ENCODE data around the gene TNFRSF12A.

Gene TNFRSF12A

DNA sequence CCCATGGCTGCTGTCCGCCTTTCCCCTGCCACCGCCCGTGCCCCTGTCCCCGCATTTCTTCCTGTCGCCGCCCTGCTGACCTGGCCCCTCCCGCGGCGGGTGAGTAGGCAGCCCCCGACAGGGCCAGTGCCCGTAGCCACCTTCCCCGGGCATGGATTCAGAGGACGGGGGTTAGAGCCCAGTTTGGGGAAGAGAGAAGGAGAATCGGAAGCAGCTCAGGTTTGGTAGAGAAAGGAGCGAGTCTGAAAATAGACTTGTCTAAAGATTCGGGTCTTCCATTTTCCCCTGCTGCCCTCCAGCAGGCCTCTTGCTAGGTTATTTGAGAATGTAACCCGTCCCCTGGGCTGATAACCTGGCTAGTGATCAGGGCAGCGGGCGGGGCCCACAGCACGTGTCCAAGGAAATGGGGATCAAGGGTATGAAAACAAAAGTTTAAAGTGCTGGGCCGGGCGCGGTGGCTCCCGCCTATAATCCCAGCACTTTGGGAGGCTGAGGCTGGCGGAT lies 15.3 kb upstream of the TNFRSF12A start:
- Histone ChIP-seq H3K4me3 (ENCODE audit: low read length) (no peak overlapping the region), H3K4me1 (ENCODE audit: control insufficient read depth, insufficient read depth, low read length) (no peaks in the 10 kb centered on the region), H3K9me3 (replicated peaks; ENCODE audit: low read length) (no peaks in the 10 kb centered on the region), H3K36me3 (ENCODE audit: insufficient read depth, low read length) (no peaks in the 10 kb centered on the region), H3K4me2 (ENCODE audit: low read length) (peak overlapping the region; percentile 59), H3K9ac (ENCODE audit: low read depth, low read length) (no peak overlapping the region), H3K27me3 (ENCODE audit: control insufficient read depth, insufficient read depth, low read length) (peaks cover 20% of the 10 kb centered on the region)

DNA sequence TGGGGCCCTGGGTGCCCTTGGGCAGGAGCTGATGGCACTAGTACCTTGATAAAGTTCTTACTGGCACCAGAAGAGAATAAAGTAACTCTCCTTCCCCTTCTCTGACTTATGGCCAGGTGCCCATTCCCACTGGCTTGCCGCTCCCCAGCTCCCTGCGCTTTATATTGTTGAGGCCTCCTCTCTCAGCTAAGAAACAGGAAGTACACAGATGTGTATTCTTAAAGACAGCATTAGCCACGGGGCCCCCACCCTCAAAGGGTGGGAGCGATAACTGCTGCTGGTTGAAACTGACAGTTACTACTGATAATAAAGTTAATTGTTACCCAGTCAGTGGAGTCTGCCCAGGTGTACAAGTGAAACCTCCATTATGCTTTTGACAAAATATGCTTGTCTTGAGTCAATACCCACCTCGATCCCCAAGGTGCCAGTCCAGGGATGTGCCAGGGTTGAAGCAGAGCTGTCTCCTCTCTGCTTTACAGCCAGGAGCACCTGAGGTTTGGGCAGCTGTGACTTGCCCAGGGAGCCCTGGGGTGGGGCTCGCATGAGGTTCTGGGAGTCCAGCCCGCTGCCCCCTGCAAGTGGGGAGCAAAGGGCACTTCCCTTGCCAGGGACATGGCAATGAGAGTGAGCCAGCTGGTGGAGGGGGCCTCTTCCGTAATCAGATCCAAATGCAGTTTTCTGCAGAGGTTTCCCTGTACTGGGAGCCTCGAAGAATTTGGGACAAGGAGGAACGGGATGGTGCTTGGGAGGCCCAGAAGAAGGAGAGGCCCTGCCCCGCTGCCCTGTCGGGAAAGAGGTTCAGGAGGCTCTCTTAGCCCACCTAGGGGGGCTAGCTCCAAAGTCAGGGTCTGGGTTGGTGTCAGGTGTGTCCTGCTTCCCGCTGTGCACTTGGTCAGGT lies 12.9 kb upstream of the TNFRSF12A start:
- Histone ChIP-seq H3K27me3 (ENCODE audit: control insufficient read depth, insufficient read depth, low read length) (peaks cover 28% of the 10 kb centered on the region), H3K4me2 (ENCODE audit: low read length) (no peak overlapping the region), H3K9ac (ENCODE audit: low read depth, low read length) (no peak overlapping the region), H3K4me3 (ENCODE audit: low read length) (no peak overlapping the region), H3K9me3 (replicated peaks; ENCODE audit: low read length) (no peaks in the 10 kb centered on the region), H3K4me1 (ENCODE audit: control insufficient read depth, insufficient read depth, low read length) (no peaks in the 10 kb centered on the region), H3K36me3 (ENCODE audit: insufficient read depth, low read length) (no peaks in the 10 kb centered on the region)

DNA sequence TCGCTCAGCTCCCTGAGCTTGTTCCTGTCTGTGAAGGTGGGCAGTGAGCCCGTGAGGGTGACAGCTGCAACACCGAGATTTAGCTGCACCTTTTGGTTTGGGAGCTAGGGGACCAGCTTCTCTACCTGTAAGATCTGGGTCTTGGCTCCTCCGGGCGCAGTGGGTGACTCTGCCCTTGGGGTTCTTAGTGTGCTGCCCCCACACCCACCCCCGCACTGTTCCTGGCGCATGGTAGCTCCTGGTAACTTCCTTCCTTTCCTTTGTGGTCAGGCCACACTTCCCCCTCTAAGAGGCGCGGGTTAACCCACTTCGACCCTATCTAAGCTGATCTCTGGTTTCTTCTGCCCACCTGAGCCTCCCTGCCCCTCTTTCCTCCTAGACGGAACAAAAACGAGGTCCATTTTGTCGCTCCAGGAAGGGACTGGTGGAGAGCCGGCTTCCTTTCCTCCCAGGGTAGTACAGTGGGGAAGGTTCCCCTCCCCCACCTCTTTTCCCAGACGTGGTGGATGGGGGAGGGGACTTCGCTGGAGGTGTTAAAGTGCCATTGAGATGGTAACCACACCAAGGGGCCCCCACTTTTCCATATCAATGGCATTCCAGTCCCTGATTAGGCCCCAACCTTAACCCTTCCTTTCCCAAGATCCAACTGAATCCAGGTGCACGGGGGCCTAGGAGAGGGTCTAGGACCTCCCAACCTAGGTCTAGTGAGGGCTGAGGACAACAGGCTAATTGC lies 12.0 kb upstream of the TNFRSF12A start:
- Histone ChIP-seq H3K36me3 (ENCODE audit: insufficient read depth, low read length) (no peaks in the 10 kb centered on the region), H3K9me3 (replicated peaks; ENCODE audit: low read length) (no peaks in the 10 kb centered on the region)

DNA sequence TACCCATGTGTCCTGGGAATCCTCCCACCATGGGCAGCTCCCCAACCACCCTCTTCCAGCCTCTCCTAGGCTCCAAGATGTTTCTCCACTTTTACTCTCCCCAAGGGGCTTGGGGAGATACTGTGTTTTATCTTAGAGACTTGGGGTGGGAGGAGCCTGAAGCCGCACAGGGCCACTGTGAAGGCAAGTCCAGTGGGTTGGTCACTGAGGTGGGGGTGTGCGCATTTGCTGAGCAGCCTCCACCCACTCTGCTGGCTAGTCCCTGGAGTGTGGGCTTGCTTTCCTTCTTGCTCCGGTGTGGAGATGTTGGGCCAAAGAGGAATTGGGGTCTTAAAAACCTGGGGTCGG lies 11.5 kb upstream of the TNFRSF12A start:
- H3K4me3 ChIP-seq (ENCODE audit: low read length) = no peak overlapping the region
- H3K4me1 ChIP-seq (ENCODE audit: control insufficient read depth, insufficient read depth, low read length) = no peaks in the 10 kb centered on the region
- peaks cover 40% of the 10 kb centered on the region for H3K27me3 ChIP-seq (ENCODE audit: control insufficient read depth, insufficient read depth, low read length)

More for the DNA sequence above, 12.0 kb upstream of the TNFRSF12A start:
- H3K4me3 ChIP-seq (ENCODE audit: low read length) = no peak overlapping the region
- H3K27me3 ChIP-seq (ENCODE audit: control insufficient read depth, insufficient read depth, low read length) = peaks cover 36% of the 10 kb centered on the region
- H3K4me2 ChIP-seq (ENCODE audit: low read length) = no peak overlapping the region
- H3K4me1 ChIP-seq (ENCODE audit: control insufficient read depth, insufficient read depth, low read length) = no peaks in the 10 kb centered on the region
- H3K9ac ChIP-seq (ENCODE audit: low read depth, low read length) = no peak overlapping the region

DNA sequence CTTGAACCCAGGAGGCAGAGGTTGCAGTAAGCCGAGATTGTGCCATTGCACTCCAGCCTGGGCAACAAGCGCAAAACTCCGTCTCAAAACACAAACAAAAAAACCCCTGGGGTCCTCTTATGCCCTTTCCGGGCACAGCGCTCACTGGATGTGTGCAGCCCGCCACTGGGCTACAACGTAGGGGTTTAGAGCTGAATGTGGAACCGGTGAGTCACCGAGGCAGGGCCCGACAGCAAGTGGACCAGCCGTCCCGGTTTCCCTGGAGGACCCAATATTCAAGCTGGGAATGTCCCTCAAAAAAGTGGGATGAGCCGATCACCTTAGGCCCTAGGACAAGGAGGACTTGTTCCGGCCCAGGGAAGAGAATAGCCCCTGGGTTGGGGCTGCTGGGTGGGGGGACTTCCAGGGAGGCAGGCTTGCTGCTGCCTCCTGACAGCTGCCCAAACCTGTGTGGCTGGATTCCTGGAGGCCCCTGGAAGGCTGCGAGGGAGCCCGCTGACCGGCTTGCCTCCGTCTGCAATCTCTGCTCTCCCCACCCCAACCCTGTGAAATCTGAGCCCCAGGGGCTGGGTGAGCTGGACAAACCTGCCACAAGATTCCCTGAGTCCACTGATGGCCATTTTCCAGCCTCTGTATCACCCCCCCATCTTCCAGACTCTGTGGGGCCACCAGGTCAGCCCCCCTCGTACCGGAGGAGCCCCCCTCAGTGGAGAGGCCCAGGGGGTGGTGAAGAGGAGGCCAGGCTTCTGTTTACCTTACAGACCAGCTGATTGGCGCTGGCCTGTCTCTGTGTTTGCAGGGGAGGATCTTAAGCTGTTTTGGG lies 10.4 kb upstream of the TNFRSF12A start:
- Histone ChIP-seq H3K9me3 (replicated peaks; ENCODE audit: low read length) (no peaks in the 10 kb centered on the region), H3K4me2 (ENCODE audit: low read length) (no peak overlapping the region), H3K4me1 (ENCODE audit: control insufficient read depth, insufficient read depth, low read length) (no peaks in the 10 kb centered on the region), H3K36me3 (ENCODE audit: insufficient read depth, low read length) (no peaks in the 10 kb centered on the region), H3K4me3 (ENCODE audit: low read length) (no peak overlapping the region), H3K27me3 (ENCODE audit: control insufficient read depth, insufficient read depth, low read length) (peaks cover 49% of the 10 kb centered on the region), H3K9ac (ENCODE audit: low read depth, low read length) (no peak overlapping the region)

More for the DNA sequence above, 11.5 kb upstream of the TNFRSF12A start:
- Histone ChIP-seq H3K36me3 (ENCODE audit: insufficient read depth, low read length) (no peaks in the 10 kb centered on the region), H3K4me2 (ENCODE audit: low read length) (no peak overlapping the region), H3K9ac (ENCODE audit: low read depth, low read length) (no peak overlapping the region), H3K9me3 (replicated peaks; ENCODE audit: low read length) (no peaks in the 10 kb centered on the region)

DNA sequence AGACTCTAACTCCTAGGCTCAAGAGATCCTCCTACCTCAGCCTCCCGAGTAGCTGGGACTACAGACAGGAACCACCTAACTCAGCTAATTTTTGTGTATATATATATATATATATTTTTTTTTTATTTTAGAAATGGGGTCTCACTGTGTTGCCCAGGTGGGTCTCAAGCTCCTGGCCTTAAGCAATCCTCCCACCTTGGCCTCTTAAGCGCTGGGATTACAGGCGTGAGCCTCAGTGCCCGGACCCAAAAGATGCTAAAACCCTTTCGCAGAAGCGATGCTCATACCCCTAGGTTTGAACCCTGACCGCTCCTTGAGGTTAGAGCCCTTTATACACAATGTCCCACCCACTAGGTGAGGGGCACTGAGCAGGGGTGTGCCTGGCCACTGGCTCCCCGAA lies 9.7 kb upstream of the TNFRSF12A start:
- Histone ChIP-seq H3K9me3 (replicated peaks; ENCODE audit: low read length) (no peaks in the 10 kb centered on the region), H3K27me3 (ENCODE audit: control insufficient read depth, insufficient read depth, low read length) (peaks cover 49% of the 10 kb centered on the region), H3K36me3 (ENCODE audit: insufficient read depth, low read length) (no peaks in the 10 kb centered on the region), H3K4me3 (ENCODE audit: low read length) (no peak overlapping the region), H3K9ac (ENCODE audit: low read depth, low read length) (no peak overlapping the region), H3K4me1 (ENCODE audit: control insufficient read depth, insufficient read depth, low read length) (no peaks in the 10 kb centered on the region), H3K4me2 (ENCODE audit: low read length) (no peak overlapping the region)

DNA sequence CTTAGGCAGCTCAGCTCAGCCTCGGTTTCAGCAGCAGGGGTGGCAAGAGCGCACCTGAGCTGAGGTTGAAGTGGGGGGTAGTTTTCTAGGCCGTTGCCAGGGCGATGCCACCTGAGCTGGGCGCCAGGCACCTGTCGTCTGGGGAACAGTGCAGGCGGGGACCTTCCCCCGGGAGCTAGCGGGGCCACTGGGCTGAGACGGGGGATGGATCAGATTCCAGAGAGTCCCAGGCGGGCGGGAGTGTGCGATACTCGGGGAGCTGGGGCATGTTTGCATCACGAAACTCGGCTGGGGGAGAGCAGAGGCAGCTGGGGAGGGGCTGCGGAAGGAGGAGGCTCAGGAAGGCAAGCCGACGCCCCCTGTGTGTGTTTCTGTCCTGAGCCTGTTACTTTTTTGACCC lies 7.9 kb upstream of the TNFRSF12A start:
- H3K27me3 ChIP-seq (ENCODE audit: control insufficient read depth, insufficient read depth, low read length) = peaks cover 49% of the 10 kb centered on the region

DNA sequence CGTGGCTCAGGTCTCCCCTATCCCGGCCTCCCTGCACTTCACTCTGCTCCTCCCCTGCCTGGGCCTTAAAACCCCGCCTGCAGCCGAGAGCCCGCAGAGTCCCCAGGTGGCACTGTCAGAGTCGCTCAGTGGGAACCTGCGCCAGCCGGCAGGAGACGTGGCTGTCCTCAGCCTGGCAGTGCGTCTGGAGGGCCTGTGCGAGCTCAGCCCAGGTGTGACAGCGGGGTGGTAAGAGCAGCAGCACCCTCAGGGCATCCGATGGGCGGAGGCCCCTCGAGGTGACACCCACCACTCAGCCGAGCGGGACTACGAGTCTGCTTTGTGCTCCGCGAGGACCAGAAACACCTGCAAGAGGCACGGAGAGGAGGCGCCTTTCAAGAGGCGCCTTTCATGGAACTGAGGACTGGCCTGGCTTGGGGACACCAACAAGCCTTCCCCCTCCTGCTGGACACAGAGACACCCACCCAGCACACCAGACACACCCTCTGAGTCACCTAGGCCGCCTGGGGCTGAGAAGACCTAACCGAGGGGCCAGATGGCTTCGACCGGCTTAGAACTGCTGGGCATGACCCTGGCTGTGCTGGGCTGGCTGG lies 7.2 kb upstream of the TNFRSF12A start, which contains the start of gene CLDN9:
Gene CLDN9 (plus strand): TSS at position 96 of the 593 bp plus-strand sequence. CDS start 440 bp downstream, at position 536.
- Histone ChIP-seq H3K9me3 (replicated peaks; ENCODE audit: low read length) (no peaks in the 10 kb centered on the region), H3K27me3 (ENCODE audit: control insufficient read depth, insufficient read depth, low read length) (peaks cover 42% of the 10 kb centered on the region), H3K36me3 (ENCODE audit: insufficient read depth, low read length) (no peaks in the 10 kb centered on the region)

More for the DNA sequence above, 7.9 kb upstream of the TNFRSF12A start:
- Histone ChIP-seq H3K4me3 (ENCODE audit: low read length) (no peak overlapping the region), H3K9me3 (replicated peaks; ENCODE audit: low read length) (no peaks in the 10 kb centered on the region), H3K4me2 (ENCODE audit: low read length) (no peak overlapping the region), H3K9ac (ENCODE audit: low read depth, low read length) (no peak overlapping the region), H3K4me1 (ENCODE audit: control insufficient read depth, insufficient read depth, low read length) (no peaks in the 10 kb centered on the region), H3K36me3 (ENCODE audit: insufficient read depth, low read length) (no peaks in the 10 kb centered on the region)

DNA sequence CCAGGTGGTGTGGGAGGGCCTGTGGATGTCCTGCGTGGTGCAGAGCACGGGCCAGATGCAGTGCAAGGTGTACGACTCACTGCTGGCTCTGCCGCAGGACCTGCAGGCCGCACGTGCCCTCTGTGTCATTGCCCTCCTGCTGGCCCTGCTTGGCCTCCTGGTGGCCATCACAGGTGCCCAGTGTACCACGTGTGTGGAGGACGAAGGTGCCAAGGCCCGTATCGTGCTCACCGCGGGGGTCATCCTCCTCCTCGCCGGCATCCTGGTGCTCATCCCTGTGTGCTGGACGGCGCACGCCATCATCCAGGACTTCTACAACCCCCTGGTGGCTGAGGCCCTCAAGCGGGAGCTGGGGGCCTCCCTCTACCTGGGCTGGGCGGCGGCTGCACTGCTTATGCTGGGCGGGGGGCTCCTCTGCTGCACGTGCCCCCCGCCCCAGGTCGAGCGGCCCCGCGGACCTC lies 6.6 kb upstream of the TNFRSF12A start:
- H3K36me3 ChIP-seq (ENCODE audit: insufficient read depth, low read length) = no peaks in the 10 kb centered on the region
- no peaks in the 10 kb centered on the region for H3K9me3 ChIP-seq (replicated peaks; ENCODE audit: low read length)
- H3K4me2 ChIP-seq (ENCODE audit: low read length) = no peak overlapping the region
- peaks cover 36% of the 10 kb centered on the region for H3K27me3 ChIP-seq (ENCODE audit: control insufficient read depth, insufficient read depth, low read length)
- H3K9ac ChIP-seq (ENCODE audit: low read depth, low read length) = no peak overlapping the region
- no peaks in the 10 kb centered on the region for H3K4me1 ChIP-seq (ENCODE audit: control insufficient read depth, insufficient read depth, low read length)
- no peak overlapping the region for H3K4me3 ChIP-seq (ENCODE audit: low read length)

More for the DNA sequence above, 7.2 kb upstream of the TNFRSF12A start, which contains the start of gene CLDN9:
- Histone ChIP-seq H3K4me1 (ENCODE audit: control insufficient read depth, insufficient read depth, low read length) (no peaks in the 10 kb centered on the region), H3K9ac (ENCODE audit: low read depth, low read length) (no peak within 1 kb of the TSS), H3K4me3 (ENCODE audit: low read length) (no peak within 1 kb of the TSS), H3K4me2 (ENCODE audit: low read length) (no peak within 1 kb of the TSS)

DNA sequence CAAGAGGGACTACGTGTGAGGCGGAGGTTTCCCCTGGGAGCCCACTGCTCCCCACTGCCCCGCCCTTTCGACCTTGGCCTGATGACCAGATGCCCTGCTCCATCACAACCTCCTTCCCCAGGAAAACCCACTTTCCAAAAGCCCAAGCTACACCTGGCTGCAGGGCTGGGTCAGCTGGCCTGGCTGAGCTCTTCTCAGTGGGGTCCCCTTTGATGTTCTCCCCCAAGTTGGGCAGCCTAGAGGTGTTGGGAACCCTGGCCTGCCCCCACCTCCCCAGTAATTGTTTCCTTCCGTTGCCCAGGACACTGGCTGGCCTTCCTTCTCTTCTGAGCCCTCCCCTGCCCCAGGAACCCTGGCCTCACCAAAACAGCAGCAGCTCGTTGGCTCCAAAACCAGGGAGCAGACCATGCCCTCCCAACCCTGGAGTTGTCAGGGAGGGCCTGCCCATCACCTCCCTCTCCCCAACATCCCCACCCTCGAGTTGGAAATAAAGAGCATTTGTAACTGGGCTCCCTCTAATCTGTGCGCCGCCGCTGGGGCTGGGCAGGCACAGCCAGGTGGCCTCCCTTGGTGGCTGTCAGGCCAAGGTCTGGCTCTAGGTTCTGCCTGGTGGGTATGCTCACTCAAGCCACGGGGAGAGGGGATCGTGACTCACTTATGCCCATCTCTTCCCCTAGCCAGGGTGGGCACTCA lies 6.0 kb upstream of the TNFRSF12A start:
- H3K9ac ChIP-seq (ENCODE audit: low read depth, low read length) = no peak overlapping the region
- H3K36me3 ChIP-seq (ENCODE audit: insufficient read depth, low read length) = no peaks in the 10 kb centered on the region
- no peak overlapping the region for H3K4me3 ChIP-seq (ENCODE audit: low read length)
- no peaks in the 10 kb centered on the region for H3K4me1 ChIP-seq (ENCODE audit: control insufficient read depth, insufficient read depth, low read length)
- H3K9me3 ChIP-seq (replicated peaks; ENCODE audit: low read length) = no peaks in the 10 kb centered on the region
- no peak overlapping the region for H3K4me2 ChIP-seq (ENCODE audit: low read length)
- H3K27me3 ChIP-seq (ENCODE audit: control insufficient read depth, insufficient read depth, low read length) = peaks cover 33% of the 10 kb centered on the region

Measured in skeletal muscle satellite cell (primary cell).